A549 (cell line): ENCODE results near the gene BCR. TPM values are rescaled to one million over a fixed set of nuclear protein-coding genes. Genes with fewer than 3 reads are reported as not detected.

Experiments
- ATAC-seq, 2 experiments: fragments of 200-7000 bp in 1 of 2; fragments of >200 bp in 1 of 2; cut with Nextera tagmentation in 1 of 2; cut with Tn5 transposase in 1 of 2; 3 replicates each; pipeline versions ENCODE4 v1.8.0 to v1.9.1; 2018 to 2020; ENCODE audit warnings: mild to moderate bottlenecking in 1 of 2, moderate library complexity in 1 of 2
- CTCF ChIA-PET: fragments of 300-600 bp; sonication (Branson Sonifier 250); formaldehyde crosslinking; extraction: SDS; loops from one replicate; lab custom pipeline; 2021; ENCODE audit warnings: antibody characterized with exemption, inconsistent platforms; lab: Yijun Ruan, JAX
- POLR2A ChIA-PET: fragments of 350-600 bp; formaldehyde crosslinking; extraction: SDS; loops from one replicate; lab custom pipeline; 2021; ENCODE audit warnings: antibody characterized with exemption, inconsistent platforms; lab: Yijun Ruan, JAX
- DNase-seq, 2 experiments: peaks; one replicate each; pipeline versions ENCODE4 v3.0.0 to v3.0.0-alpha.2; 2011 to 2016; ENCODE audit warnings: low read depth in 1 of 2, low spot score in 1 of 2
- FAIRE-seq: peaks from 2 replicates; lab custom pipeline; 2011; peaks lifted over from hg19 to GRCh38; lab: Jason Lieb, UNC
- H3K27ac ChIP-seq, 2 experiments: fragments of >200 bp; sonication (Bioruptor Twin); formaldehyde crosslinking; 3 replicates each; pipeline ENCODE4 v1.5.1; 2016 to 2017
- H3K4me1 ChIP-seq: fragments of >200 bp; sonication (Bioruptor Twin); formaldehyde crosslinking; 3 replicates; pipeline ENCODE4 v1.6.1; 2016
- H3K4me2 ChIP-seq: fragments of >200 bp; sonication (Bioruptor Twin); formaldehyde crosslinking; 3 replicates; pipeline ENCODE4 v1.6.1; 2016
- H3K4me3 ChIP-seq: fragments of >200 bp; sonication (Bioruptor Twin); formaldehyde crosslinking; 3 replicates; pipeline ENCODE4 v1.5.1; 2016
- H3K9me3 ChIP-seq: fragments of >200 bp; sonication (Bioruptor Twin); formaldehyde crosslinking; 3 replicates; pipeline ENCODE4 v1.6.1; 2016
- BCL3 ChIP-seq: fragments of >200 bp; sonication (Bioruptor Twin); formaldehyde crosslinking; IDR thresholded peaks from 3 replicates; pipeline ENCODE4 v1.6.1; 2016
- EHF ChIP-seq: fragments of 250-450 bp; sonication (Bioruptor Pico); IDR thresholded peaks from 2 replicates; pipeline ENCODE4 v1.5.0; 2020; ENCODE audit warnings: mild to moderate bottlenecking
- ELK1 ChIP-seq: fragments of 150-350 bp; IDR thresholded peaks from 2 replicates; pipeline ENCODE4 v1.6.1; 2014; ENCODE audit warnings: low read depth, mild to moderate bottlenecking, low read length
- EP300 ChIP-seq, 2 experiments: fragments of >200 bp; sonication (Bioruptor Twin); formaldehyde crosslinking; IDR thresholded peaks; 2 replicates in 1 of 2; 3 replicates in 1 of 2; pipeline ENCODE4 v1.6.1; 2016 to 2017
- FOSL2 ChIP-seq, 2 experiments: fragments of 450-650 bp in 1 of 2; fragments of >200 bp in 1 of 2; sonication (Bioruptor Twin) in 1 of 2; formaldehyde crosslinking; IDR thresholded peaks; 2 replicates each; pipeline versions ENCODE4 v1.5.0 to v1.6.1; 2016 to 2020; ENCODE audit warnings: mild to moderate bottlenecking in 1 of 2, moderate library complexity in 1 of 2
- HDAC2 ChIP-seq: fragments of 200-600 bp; sonication (generic); IDR thresholded peaks from 2 replicates; pipeline ENCODE4 v1.6.1; 2016
- HMGXB4 ChIP-seq: fragments of 250-450 bp; sonication (Bioruptor Pico); IDR thresholded peaks from 2 replicates; pipeline ENCODE4 v1.5.0; 2021; ENCODE audit warnings: mild to moderate bottlenecking, moderate library complexity, borderline replicate concordance
- HOXB13 ChIP-seq: fragments of 250-450 bp; sonication (Bioruptor Pico); IDR thresholded peaks from 2 replicates; pipeline ENCODE4 v1.5.0; 2020; ENCODE audit warnings: low read depth, mild to moderate bottlenecking, moderate library complexity
- MAZ ChIP-seq: fragments of 150-350 bp; IDR thresholded peaks from 2 replicates; pipeline ENCODE4 v1.6.1; 2014; ENCODE audit warnings: antibody characterized with exemption, low read depth, low read length, borderline replicate concordance
- POLR2AphosphoS2 ChIP-seq: conservative IDR thresholded peaks from 2 replicates; pipeline ENCODE4 v1.6.1; 2012; ENCODE audit warnings: low read length, improper control_type of control experiment, inconsistent platforms
- RAD21 ChIP-seq, 2 experiments: fragments of >200 bp in 1 of 2; sonication (Bioruptor Twin) in 1 of 2; formaldehyde crosslinking in 1 of 2; IDR thresholded peaks in 1 of 2; conservative IDR thresholded peaks in 1 of 2; 2 replicates in 1 of 2; 3 replicates in 1 of 2; pipeline ENCODE4 v1.6.1; 2012 to 2018; ENCODE audit warnings: inconsistent platforms in 1 of 2
- RCOR1 ChIP-seq: fragments of 150-350 bp; IDR thresholded peaks from 2 replicates; pipeline ENCODE4 v1.6.1; 2014; ENCODE audit warnings: antibody characterized with exemption, low read length, low read depth
- RFX5 ChIP-seq: fragments of 450-650 bp; IDR thresholded peaks from 2 replicates; pipeline ENCODE4 v1.7.1; 2014; ENCODE audit warnings: antibody characterized with exemption, mild to moderate bottlenecking, moderate library complexity
- ZNF302 ChIP-seq: fragments of 250-450 bp; sonication (Bioruptor Pico); IDR thresholded peaks from 2 replicates; pipeline ENCODE4 v1.9.0; 2021; ENCODE audit warnings: inconsistent platforms, mild to moderate bottlenecking, moderate library complexity
- WGBS: methylation state at CpG from one replicate; pipeline ENCODE4 v1.1.6; 2017; ENCODE audit errors: missing lambda C conversion rate; 5-methylcytosine and 5-hydroxymethylcytosine counted together
- polyA plus RNA-seq, 4 experiments: library from polyadenylated mRNA; depleted of rRNA in 3 of 4; stranded (reverse); fragments of >200 nt; fragmentation: RNase III in 1 of 4; extraction: RNeasy Plus Mini Kit Qiagen cat#74134 plus additional on column Dnase treatment in 1 of 4; gene quantifications; 2 replicates in 3 of 4; 3 replicates in 1 of 4; pipeline ENCODE4 v1.2.3, GENCODE V29; 2011 to 2017

The BCR gene
- polyA plus RNA-seq, 2 of the 4 experiments (the other 2 are of a cell fraction): 14.7 to 16.4 TPM

GRCh38 chr22:23257889-23258825 is 77.8 kb downstream of the BCR start:
- no peak for FAIRE-seq
- no peak overlapping the region for H3K4me2 ChIP-seq
- DNase-seq: no peak
- no peak for ATAC-seq
- peaks cover 9% of the 10 kb centered on the region for H3K4me1 ChIP-seq
- H3K4me3 ChIP-seq: no peak overlapping the region
- TF ChIP-seq ELK1 (no peak), HOXB13 (CRISPR knock-in tag) (no peak), EP300 (IDR thresholded peaks at IDR 0.05) (no peak), ZNF302 (CRISPR knock-in tag) (no peak), RFX5 (no peak), BCL3 (no peak), MAZ (no peak)
- CTCF ChIA-PET: no interaction called here
- no peak overlapping the region for H3K27ac ChIP-seq
- POLR2A ChIA-PET: no interaction called here
- no peaks in the 10 kb centered on the region for H3K9me3 ChIP-seq
- WGBS: 86% methylated on average over 6 of the region's 15 CpGs

- no peak for DNase-seq
- no peak overlapping the region for H3K4me3 ChIP-seq
- H3K9me3 ChIP-seq: no peaks in the 10 kb centered on the region
- peaks cover 9% of the 10 kb centered on the region for H3K4me1 ChIP-seq
- CTCF ChIA-PET: no interaction called here
- POLR2A ChIA-PET: no interaction called here
- no peak for ATAC-seq
- TF ChIP-seq HMGXB4 (CRISPR knock-in tag) (no peak), HDAC2 (no peak), FOSL2 (IDR thresholded peaks at IDR 0.05) (no peak), FOSL2 (CRISPR knock-in tag; IDR thresholded peaks at IDR 0.05) (no peak)
- TF ChIP-seq, all 56 proteins: peak for 0
- Histone ChIP-seq H3K4me2 (no peak overlapping the region), H3K27ac (no peak overlapping the region)
- FAIRE-seq: no peak
- WGBS: 81% methylated on average over 3 of the region's 11 CpGs
Observed at GRCh38 chr22:23258826-23259170, 78.5 kb downstream of the BCR start.

- peaks cover 9% of the 10 kb centered on the region for H3K4me1 ChIP-seq
- ChIA-PET CTCF (no interaction called here), POLR2A (no interaction called here)
- no peak overlapping the region for H3K4me2 ChIP-seq
- H3K9me3 ChIP-seq: no peaks in the 10 kb centered on the region
- FAIRE-seq: no peak
- ATAC-seq: no peak
- no peak overlapping the region for H3K27ac ChIP-seq
- WGBS: 95% methylated on average over 12 of the region's 13 CpGs
- H3K4me3 ChIP-seq: no peak overlapping the region
- TF ChIP-seq POLR2AphosphoS2 (no peak), RCOR1 (no peak), EHF (no peak), ELK1 (no peak), RAD21 (conservative IDR thresholded peaks at IDR 0.05 in 1 of 2, IDR thresholded peaks at IDR 0.05 in 1 of 2) (no peak)
- DNase-seq: no peak
Observed at GRCh38 chr22:23259916-23260644, 79.8 kb downstream of the BCR start.
